CD14-positive monocyte (primary cell): Measurements from ENCODE around the gene INTS3. TPM values are rescaled to one million over a fixed set of nuclear protein-coding genes. Genes with fewer than 3 reads are reported as not detected.

Experiments used
- DNase-seq, 3 donors: peaks; one replicate each; pipeline ENCODE4 v3.0.0-alpha.2; 2011 to 2022
- H2AFZ ChIP-seq: 2 replicates; pipeline ENCODE4 v1.6.0; 2012; ENCODE audit warnings: mild to moderate bottlenecking, low read depth, low read length, inconsistent platforms; ENCODE audit not compliant: insufficient read depth, poor library complexity, severe bottlenecking
- H3K27ac ChIP-seq, 2 donors: 1 replicate in 1 of 2; 2 replicates in 1 of 2; pipeline ENCODE4 v1.5.1; 2012 to 2013; ENCODE audit warnings: low read length in 2 of 2, control low read depth in 1 of 2, inconsistent platforms in 1 of 2, low read depth in 1 of 2, mild to moderate bottlenecking in 1 of 2
- H3K27me3 ChIP-seq, 2 donors: one replicate each; pipeline versions ENCODE4 v1.6.0 to v1.6.1; 2011 to 2013; ENCODE audit warnings: low read length in 2 of 2; ENCODE audit not compliant: control insufficient read depth in 2 of 2, insufficient read depth in 2 of 2
- H3K36me3 ChIP-seq, 2 donors: replicated peaks in 1 of 2; 1 replicate in 1 of 2; 2 replicates in 1 of 2; pipeline versions ENCODE4 v1.5.1 to v1.6.1; 2012 to 2013; ENCODE audit warnings: low read length in 2 of 2, control low read depth in 1 of 2, inconsistent platforms in 1 of 2, mild to moderate bottlenecking in 1 of 2; ENCODE audit not compliant: insufficient read depth in 2 of 2, control insufficient read depth in 1 of 2
- H3K4me1 ChIP-seq, 2 donors: 1 replicate in 1 of 2; 2 replicates in 1 of 2; pipeline versions ENCODE4 v1.5.1 to v1.6.1; 2012 to 2013; ENCODE audit warnings: low read length in 2 of 2, control low read depth in 1 of 2, inconsistent platforms in 1 of 2, mild to moderate bottlenecking in 1 of 2, moderate library complexity in 1 of 2; ENCODE audit not compliant: insufficient read depth in 2 of 2, control insufficient read depth in 1 of 2
- H3K4me2 ChIP-seq: replicated peaks from 2 replicates; pipeline ENCODE3; 2012; ENCODE audit warnings: low read length, moderate library complexity, mild to moderate bottlenecking; ENCODE audit not compliant: poor library complexity, severe bottlenecking; ENCODE audit errors: extremely low read depth
- H3K4me3 ChIP-seq, 3 experiments: fragments of 200-600 bp in 1 of 3; sonication (generic) in 1 of 3; replicated peaks in 1 of 3; 1 replicate in 2 of 3; 2 replicates in 1 of 3; pipeline ENCODE4 v1.5.1; 2011 to 2013; ENCODE audit warnings: low read length in 3 of 3, mild to moderate bottlenecking in 3 of 3, control low read depth in 2 of 3, low read depth in 2 of 3, inconsistent platforms in 1 of 3, moderate library complexity in 1 of 3
- H3K79me2 ChIP-seq: 2 replicates; pipeline ENCODE4 v1.6.0; 2012; ENCODE audit warnings: mild to moderate bottlenecking, control low read depth, inconsistent platforms, low read length, moderate library complexity; ENCODE audit not compliant: insufficient read depth
- H3K9ac ChIP-seq: 2 replicates; pipeline ENCODE4 v1.6.0; 2017; ENCODE audit warnings: low read length, mild to moderate bottlenecking; ENCODE audit not compliant: insufficient read depth, poor library complexity, severe bottlenecking
- H3K9me3 ChIP-seq, 2 donors: replicated peaks in 1 of 2; 1 replicate in 1 of 2; 2 replicates in 1 of 2; pipeline versions ENCODE4 v1.5.1 to v1.6.1; 2012 to 2013; ENCODE audit warnings: low read length in 2 of 2, control low read depth in 1 of 2; ENCODE audit not compliant: control insufficient read depth in 1 of 2, insufficient read depth in 1 of 2
- H4K20me1 ChIP-seq: 2 replicates; pipeline ENCODE4 v1.6.0; 2012; ENCODE audit warnings: mild to moderate bottlenecking, low read length, control low read depth, moderate library complexity; ENCODE audit not compliant: insufficient read depth
- H3K27ac Mint-ChIP-seq, 7 donors: one replicate each; pipeline ENCODE4 v1.8.0; 2020; ENCODE audit warnings: mild to moderate bottlenecking in 7 of 7, mixed read lengths in 7 of 7, moderate library complexity in 6 of 7, inconsistent platforms in 2 of 7
- H3K27me3 Mint-ChIP-seq, 3 donors: one replicate each; pipeline ENCODE4 v1.8.0; 2021 to 2022; ENCODE audit warnings: low read depth in 3 of 3, mild to moderate bottlenecking in 3 of 3, mixed read lengths in 3 of 3, moderate library complexity in 3 of 3, inconsistent platforms in 1 of 3
- H3K36me3 Mint-ChIP-seq, 2 donors: one replicate each; pipeline ENCODE4 v1.8.0; 2020; ENCODE audit warnings: mixed read lengths in 2 of 2, inconsistent platforms in 1 of 2, mild to moderate bottlenecking in 1 of 2
- H3K4me1 Mint-ChIP-seq: one replicate; pipeline ENCODE4 v1.8.0; 2020; ENCODE audit warnings: mild to moderate bottlenecking, mixed read lengths
- H3K4me3 Mint-ChIP-seq, 2 donors: one replicate each; pipeline ENCODE4 v1.8.0; 2020; ENCODE audit warnings: mild to moderate bottlenecking in 2 of 2, mixed read lengths in 2 of 2, moderate library complexity in 1 of 2
- H3K9me3 Mint-ChIP-seq, 7 donors: one replicate each; pipeline ENCODE4 v1.8.0; 2020 to 2022; ENCODE audit warnings: mixed read lengths in 7 of 7, mild to moderate bottlenecking in 6 of 7, moderate library complexity in 6 of 7, inconsistent platforms in 2 of 7
- WGBS: methylation state at CpG from one replicate; pipeline ENCODE4 v1.1.5; 2013; ENCODE audit warnings: missing lambda C conversion rate; ENCODE audit not compliant: insufficient coverage; 5-methylcytosine and 5-hydroxymethylcytosine counted together
- intact Hi-C, 2 donors: fragments of 100-400 bp; cut with micrococcal nuclease; formaldehyde crosslinking; loops; one replicate each; pipeline versions ENCODE4 v1.15.0 to v1.15.1; 2023
- polyA plus RNA-seq, 3 donors: library from polyadenylated mRNA; depleted of rRNA in 1 of 3; unstranded in 2 of 3; stranded (reverse) in 1 of 3; fragments of 300-500 nt in 2 of 3; fragments of >200 nt in 1 of 3; fragmentation: Illumina TruSeq in 2 of 3; gene quantifications; 1 replicate in 2 of 3; 2 replicates in 1 of 3; pipeline ENCODE4 v1.2.3, GENCODE V29; 2012 to 2021
- TF ChIP-seq, protein P1 (sequence below): fragments of 200-600 bp; IDR thresholded peaks from one replicate; pipeline ENCODE4 v1.8.0; 2022; ENCODE audit warnings: antibody characterized with exemption, mild to moderate bottlenecking

INTS3 gene
- polyA plus RNA-seq, 3 donors: 9.2 to 76.9 (median 15.9) TPM

DNA sequence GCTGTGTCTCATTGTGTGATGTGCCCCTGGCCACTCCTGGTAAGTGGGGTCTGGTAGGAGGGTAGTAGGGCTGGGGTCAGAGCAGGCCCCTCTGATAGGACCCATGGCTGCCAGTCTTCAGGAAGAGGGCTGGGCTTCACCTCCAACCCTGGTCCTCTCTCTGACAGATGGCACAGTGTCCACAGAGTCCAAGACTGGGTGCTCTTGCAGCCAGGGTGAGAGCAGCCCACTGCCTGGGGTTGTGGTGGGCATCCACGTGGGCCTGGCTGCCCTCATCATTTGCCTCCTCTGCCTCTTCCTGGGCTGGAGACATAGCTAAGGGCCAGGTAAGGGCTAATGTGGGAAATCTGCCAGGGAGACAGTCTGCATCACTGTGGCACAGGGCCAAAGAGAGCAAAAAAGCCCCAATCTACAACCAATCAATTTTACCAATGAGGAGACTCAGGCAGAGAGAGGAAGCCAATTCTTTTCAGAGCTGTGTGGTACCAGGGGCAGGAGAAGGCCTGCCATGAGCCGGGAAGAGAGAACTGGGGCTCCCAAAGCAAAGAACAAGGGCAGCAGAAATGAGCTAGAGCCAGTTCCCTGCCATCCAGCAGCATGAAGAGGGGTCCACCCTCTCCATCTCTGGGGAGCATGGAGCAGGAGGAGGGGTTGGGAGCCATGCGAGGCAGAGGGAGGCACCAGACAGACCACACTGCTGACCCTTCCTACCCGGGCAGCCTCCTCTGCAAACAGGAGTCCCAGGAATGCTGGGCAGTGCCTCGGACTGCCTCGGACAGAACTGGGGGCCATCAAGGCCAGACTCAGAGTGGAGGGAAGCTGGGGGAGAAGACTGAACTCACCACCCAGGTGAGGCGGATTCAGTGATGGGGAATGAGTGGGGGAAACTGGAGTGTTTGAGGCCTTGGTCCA is 74.2 kb downstream of the INTS3 start:
- Mint-ChIP-seq H3K4me1 (peaks cover 51% of the 10 kb centered on the region), H3K4me3 (no peak overlapping the region), H3K27ac (peak overlapping the region in 6 of 7 donors; percentile 8 to 98 (median 65)), H3K36me3 (peaks cover 31 to 38% of the 10 kb centered on the region in 2 donors), H3K9me3 (peaks cover 0 to 3% (median 0%) of the 10 kb centered on the region in 7 donors), H3K27me3 (peaks cover 0 to 7% (median 1%) of the 10 kb centered on the region in 3 donors)
- H3K9me3 ChIP-seq: no peaks in the 10 kb centered on the region
- no peak overlapping the region for H2AFZ ChIP-seq
- no peaks in the 10 kb centered on the region for H3K79me2 ChIP-seq
- no peak for DNase-seq
- H3K4me3 ChIP-seq: no peak overlapping the region
- WGBS: 100% methylated on average over 3 of the region's 7 CpGs
- no peak overlapping the region for H3K9ac ChIP-seq
- no peak overlapping the region for H3K4me2 ChIP-seq
- H3K36me3 ChIP-seq: peaks cover 0 to 2% of the 10 kb centered on the region in 2 donors
- no peak overlapping the region for H3K27ac ChIP-seq
- H4K20me1 ChIP-seq: no peaks in the 10 kb centered on the region
- intact Hi-C loops: loop anchor here in 1 of 2 donors (5.0 kb wide), 1 partner anchor 50 kb away; no protein-coding TSS in a partner anchor
- no peaks in the 10 kb centered on the region for H3K27me3 ChIP-seq
- TF ChIP-seq, protein P1, sequence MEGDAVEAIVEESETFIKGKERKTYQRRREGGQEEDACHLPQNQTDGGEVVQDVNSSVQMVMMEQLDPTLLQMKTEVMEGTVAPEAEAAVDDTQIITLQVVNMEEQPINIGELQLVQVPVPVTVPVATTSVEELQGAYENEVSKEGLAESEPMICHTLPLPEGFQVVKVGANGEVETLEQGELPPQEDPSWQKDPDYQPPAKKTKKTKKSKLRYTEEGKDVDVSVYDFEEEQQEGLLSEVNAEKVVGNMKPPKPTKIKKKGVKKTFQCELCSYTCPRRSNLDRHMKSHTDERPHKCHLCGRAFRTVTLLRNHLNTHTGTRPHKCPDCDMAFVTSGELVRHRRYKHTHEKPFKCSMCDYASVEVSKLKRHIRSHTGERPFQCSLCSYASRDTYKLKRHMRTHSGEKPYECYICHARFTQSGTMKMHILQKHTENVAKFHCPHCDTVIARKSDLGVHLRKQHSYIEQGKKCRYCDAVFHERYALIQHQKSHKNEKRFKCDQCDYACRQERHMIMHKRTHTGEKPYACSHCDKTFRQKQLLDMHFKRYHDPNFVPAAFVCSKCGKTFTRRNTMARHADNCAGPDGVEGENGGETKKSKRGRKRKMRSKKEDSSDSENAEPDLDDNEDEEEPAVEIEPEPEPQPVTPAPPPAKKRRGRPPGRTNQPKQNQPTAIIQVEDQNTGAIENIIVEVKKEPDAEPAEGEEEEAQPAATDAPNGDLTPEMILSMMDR: no peak
- H3K4me1 ChIP-seq: peaks cover 46 to 47% of the 10 kb centered on the region in 2 donors

DNA sequence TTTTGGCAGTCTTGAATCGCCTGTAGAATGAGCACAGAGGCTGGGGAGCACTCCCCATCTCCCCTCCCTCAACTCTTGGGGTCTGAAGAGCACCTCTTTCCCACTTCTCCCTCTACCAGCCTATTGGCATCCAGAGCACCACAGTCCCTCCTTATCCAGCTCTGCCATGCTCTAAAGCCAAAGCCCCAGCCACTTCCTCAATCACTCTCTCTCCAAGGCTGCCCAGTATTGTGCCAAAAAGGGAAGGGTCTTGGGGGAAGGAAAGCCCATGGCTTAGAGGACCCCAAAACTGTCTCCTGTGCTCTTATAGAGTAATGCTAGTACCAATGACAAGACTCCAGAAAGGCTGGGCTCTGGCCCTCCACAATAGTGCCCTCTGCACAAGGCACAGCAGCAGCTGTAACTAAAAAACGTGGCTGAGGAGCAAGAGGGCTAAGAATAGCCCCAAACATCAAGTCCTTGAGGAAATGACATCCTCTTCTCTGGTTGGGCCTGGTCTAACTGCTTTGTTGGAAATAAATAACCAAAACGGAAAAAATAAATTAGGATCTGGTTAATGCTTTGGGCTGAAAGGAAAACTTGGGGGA is 75.7 kb downstream of the INTS3 start:
- Histone ChIP-seq H3K4me3 (no peak overlapping the region), H2AFZ (no peak overlapping the region), H3K27me3 (no peaks in the 10 kb centered on the region), H3K36me3 (peaks cover 7 to 12% of the 10 kb centered on the region in 2 donors), H3K27ac (peak overlapping the region in 1 of 2 donors; percentile 26), H3K4me1 (peaks cover 50 to 54% of the 10 kb centered on the region in 2 donors), H3K79me2 (no peaks in the 10 kb centered on the region), H3K4me2 (no peak overlapping the region), H3K9ac (no peak overlapping the region), H3K9me3 (no peaks in the 10 kb centered on the region), H4K20me1 (no peaks in the 10 kb centered on the region)
- peak in 2 of 3 donors; percentile 44 to 52 for DNase-seq
- Mint-ChIP-seq H3K4me1 (peaks cover 54% of the 10 kb centered on the region), H3K27me3 (peaks cover 0 to 7% (median 1%) of the 10 kb centered on the region in 3 donors), H3K36me3 (peaks cover 44 to 49% of the 10 kb centered on the region in 2 donors), H3K4me3 (peak overlapping the region in 1 of 2 donors; percentile 7), H3K27ac (peak overlapping the region; percentile 4 to 98 (median 81)), H3K9me3 (peaks cover 0 to 3% (median 0%) of the 10 kb centered on the region in 7 donors)
- WGBS: 30% methylated on average over 1 of the region's 3 CpGs
- intact Hi-C loops: loop anchor here in 1 of 2 donors (5.0 kb wide), 1 partner anchor 49 kb away; no protein-coding TSS in a partner anchor
- TF ChIP-seq, protein P1: no peak
